GM12891 (cell line): ENCODE results near the gene SLC12A7.
"Not testable (repeated sequence)": the region's sequence is repeated elsewhere in the genome, so short reads cannot be mapped to it uniquely, and the experiment has no call there.

Experiments
- DNase-seq: peaks from one replicate; pipeline ENCODE4 v3.0.0; 2011; ENCODE audit warnings: low spot score; ENCODE audit not compliant: insufficient read length
- FAIRE-seq: peaks from 2 replicates; lab custom pipeline; 2011; peaks lifted over from hg19 to GRCh38; lab: Jason Lieb, UNC
- PAX5 ChIP-seq: IDR thresholded peaks from 2 replicates; pipeline ENCODE4 v1.6.1; 2011; ENCODE audit warnings: low read length, moderate library complexity, mild to moderate bottlenecking; ENCODE audit not compliant: insufficient read depth, severe bottlenecking
- POLR2A ChIP-seq: IDR thresholded peaks from 2 replicates; pipeline ENCODE4 v1.6.1; 2011; ENCODE audit warnings: low read depth, low read length, control low read depth
- POLR2AphosphoS5 ChIP-seq: IDR thresholded peaks from 2 replicates; pipeline ENCODE4 v1.6.1; 2011; ENCODE audit warnings: low read depth, low read length, control low read depth
- POU2F2 ChIP-seq: IDR thresholded peaks from 2 replicates; pipeline ENCODE4 v1.6.1; 2011; ENCODE audit warnings: low read depth, mild to moderate bottlenecking, control low read depth, low read length, moderate library complexity
- SPI1 ChIP-seq: IDR thresholded peaks from 2 replicates; pipeline ENCODE4 v1.6.1; 2011; ENCODE audit warnings: low read depth, low read length, control low read depth
- TAF1 ChIP-seq: IDR thresholded peaks from 2 replicates; pipeline ENCODE4 v1.6.1; 2011; ENCODE audit warnings: low read depth, low read length, control low read depth

SLC12A7 gene

DNA sequence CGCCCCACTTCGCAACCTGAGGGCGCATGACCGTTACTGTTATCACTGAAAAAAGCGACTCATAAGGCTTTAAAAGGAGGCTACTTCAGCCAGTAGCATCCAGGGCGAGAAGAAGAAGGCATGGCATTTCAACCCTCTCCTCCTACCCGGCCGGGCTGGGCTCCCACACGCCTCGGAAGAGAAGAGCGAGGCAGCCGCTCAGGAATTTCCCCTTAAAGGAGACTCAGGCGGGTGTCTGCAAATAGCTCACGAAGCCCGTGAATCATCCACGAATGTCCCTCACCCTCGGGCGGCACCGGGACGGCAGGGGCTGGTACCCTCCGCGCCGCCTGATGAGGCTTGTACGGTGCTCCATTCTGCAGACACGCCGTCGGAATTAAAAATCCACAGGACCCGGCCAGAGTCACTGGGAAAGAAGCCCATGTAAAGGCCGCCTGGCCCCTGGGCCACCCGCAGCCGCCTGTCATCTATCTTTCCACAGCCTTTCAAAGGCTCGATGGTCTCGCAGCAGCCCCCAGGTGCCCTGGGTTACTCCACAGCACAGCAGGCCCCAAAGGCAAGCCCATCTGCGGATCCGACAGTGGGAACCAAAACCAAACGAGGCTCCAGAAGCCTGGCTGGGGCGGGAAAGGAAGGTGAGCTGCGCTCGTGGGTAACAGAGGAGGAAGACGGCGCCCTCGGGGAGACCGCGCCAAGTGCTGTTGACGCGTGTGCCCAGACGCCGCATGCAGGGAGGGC lies 11.8 kb downstream of the SLC12A7 start:
- TF ChIP-seq SPI1 (no peak), PAX5 (no peak), TAF1 (no peak), POLR2A (no peak), POU2F2 (no peak), POLR2AphosphoS5 (no peak)
- DNase-seq = no peak
- FAIRE-seq = no peak

DNA sequence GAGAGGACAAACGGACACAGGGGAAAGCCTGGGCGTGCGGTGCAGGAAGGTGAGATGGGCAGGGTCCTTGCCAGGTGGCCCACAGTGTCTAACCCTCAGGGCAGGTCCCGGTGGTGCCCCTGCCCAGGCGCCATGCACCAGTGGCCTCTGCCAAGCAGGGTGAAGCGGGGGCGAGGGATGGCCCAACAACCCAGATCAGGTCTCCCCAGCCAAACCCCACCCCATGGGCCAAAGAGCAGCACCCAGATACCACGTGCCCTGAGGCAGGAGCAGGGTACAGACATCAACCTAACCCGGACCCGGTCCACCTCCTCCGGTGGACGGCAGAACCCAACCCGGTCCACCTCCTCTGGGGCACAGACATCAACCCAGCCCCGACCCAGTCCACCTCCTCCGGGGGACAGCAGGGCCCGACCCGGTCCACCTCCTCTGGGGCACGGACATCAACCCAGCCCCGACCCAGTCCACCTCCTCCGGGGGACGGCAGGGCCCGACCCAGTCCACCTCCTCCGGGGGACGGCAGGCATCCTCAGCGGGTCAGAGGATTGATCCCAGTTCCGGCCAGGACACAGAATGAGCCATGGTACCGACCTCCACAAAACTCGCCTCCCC lies 12.8 kb downstream of the SLC12A7 start:
- TF ChIP-seq SPI1 = no peak
- no peak for TF ChIP-seq POLR2AphosphoS5
- no peak for TF ChIP-seq POLR2A
- TF ChIP-seq POU2F2 = no peak
- TF ChIP-seq PAX5 = no peak
- no peak for TF ChIP-seq TAF1
- FAIRE-seq (no peak), DNase-seq (no peak)

DNA sequence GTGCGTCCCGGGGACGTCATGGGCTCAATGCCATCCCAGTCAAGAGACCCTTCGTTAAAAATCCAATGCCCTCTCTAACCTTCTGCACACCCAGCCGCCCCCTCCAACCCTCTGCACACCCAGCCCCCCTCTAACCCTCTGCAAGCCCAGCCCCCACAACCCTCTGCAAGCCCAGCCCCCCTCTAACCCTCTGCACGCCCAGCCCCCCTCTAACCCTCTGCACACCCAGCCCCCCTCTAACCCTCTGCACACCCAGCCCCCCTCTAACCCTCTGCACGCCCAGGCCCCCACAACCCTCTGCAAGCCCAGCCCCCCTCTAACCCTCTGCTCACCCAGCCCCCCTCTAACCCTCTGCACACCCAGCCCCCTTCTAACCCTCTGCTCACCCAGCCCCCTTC lies 13.9 kb downstream of the SLC12A7 start:
- not testable (repeated sequence) for DNase-seq, FAIRE-seq

DNA sequence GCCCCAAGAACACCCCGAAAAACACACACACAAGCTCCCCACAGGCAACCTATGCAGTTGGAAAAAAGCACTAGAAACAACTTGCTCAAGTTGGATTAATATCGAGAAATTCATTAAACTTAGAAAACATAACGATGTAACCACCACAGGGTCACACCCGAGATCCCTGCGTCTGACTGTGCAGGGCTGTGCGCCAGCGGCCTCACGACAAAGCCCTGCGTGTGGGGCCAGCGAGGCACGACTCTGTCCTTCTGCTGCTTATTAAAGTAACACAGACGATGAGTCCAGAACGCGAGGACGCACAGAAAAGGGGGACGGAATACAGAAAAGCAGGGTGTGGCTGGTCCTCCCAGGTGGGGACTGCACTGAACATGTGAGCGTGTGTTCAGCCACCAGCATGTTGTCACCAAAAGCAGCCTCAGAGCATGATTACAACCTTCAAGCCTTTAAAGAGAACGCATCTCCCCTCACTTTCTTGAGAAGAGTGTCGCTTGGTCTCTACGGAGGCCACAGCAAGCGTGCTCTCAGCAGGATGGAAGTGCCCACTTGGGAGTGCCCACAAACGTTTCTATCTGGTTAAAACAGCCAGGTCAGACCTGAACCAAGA lies 14.4 kb downstream of the SLC12A7 start:
- DNase-seq (no peak), FAIRE-seq (no peak)
- TF ChIP-seq PAX5 (no peak), SPI1 (no peak)

DNA sequence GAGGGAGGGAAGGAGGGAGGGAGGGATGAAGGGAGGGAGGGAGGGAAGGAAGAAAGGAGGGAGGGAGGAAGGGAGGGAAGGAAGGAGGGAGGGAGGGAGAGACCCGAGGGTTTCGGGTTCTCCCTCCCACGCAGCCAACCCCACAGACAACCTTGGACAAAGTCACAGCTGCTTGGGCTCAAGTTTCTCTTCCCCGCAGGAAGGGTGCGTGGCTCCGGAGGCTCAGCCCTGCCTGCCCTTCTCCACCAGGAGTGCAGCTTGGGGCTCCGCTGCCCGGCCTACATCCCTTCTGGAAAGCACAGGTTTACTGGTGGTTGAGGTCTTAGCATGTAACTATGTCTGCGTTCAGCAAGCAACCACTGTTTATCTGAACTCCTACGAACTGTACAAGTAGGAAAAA lies 15.0 kb downstream of the SLC12A7 start:
- no peak for FAIRE-seq
- no peak for DNase-seq
- TF ChIP-seq POU2F2 = no peak
- TF ChIP-seq POLR2AphosphoS5 = no peak
- TF ChIP-seq PAX5 = no peak
- no peak for TF ChIP-seq SPI1
- no peak for TF ChIP-seq TAF1
- TF ChIP-seq POLR2A = no peak

DNA sequence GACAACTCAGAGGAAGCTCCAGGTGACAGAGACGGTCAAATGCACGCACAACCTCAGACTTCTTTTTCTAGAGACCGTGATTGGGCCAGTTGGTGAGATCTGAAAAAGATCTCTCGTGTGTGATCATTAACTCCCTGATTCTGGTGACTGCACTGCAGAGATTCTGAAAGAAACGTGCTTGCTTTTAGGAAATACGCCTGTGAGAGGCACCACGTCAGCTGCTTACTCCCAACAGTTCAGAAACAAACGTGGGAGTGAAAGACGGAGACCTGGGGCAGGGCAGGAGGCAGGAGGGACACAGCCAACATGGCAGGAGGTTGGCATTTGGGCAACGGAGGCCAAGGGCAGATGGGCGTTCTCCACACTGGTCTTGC lies 15.9 kb downstream of the SLC12A7 start:
- TF ChIP-seq PAX5 (no peak), POU2F2 (no peak), POLR2AphosphoS5 (no peak), SPI1 (no peak), TAF1 (no peak), POLR2A (no peak)
- no peak for DNase-seq
- no peak for FAIRE-seq

DNA sequence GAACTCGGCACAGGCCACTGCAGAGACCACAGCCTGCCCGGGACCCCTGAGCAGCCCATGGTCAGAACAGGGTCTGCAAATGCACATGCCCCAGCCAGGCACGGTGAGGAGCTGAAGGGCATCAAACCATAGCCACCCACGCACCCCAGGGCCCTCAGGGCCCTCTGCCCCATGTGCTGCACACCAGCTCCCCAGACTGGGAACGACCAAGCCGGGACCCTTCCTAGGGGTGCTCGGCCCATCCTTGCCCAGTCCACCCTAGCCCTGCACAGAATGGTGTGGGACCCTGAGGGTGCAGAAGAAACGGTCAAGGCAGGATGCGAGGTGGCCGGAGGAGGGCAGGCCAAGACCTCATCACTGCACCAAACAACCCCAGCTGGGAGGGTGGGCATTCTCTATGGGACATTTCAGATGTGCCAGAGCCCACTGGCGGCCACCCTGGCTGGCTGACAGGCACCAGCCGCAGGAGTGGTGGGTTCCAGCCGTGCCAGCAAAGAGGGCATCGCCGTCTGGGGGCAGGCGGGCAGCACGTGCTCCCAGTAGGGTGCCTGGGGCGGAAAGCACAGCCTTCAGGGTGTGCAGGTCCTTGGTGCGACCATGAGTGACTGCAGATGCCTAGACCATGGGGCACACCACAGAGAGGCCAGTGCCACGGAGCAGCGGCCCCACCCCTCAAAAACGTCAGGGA lies 16.4 kb downstream of the SLC12A7 start:
- DNase-seq (no peak), FAIRE-seq (no peak)
- no peak for TF ChIP-seq PAX5
- no peak for TF ChIP-seq TAF1
- no peak for TF ChIP-seq SPI1
- no peak for TF ChIP-seq POLR2A
- TF ChIP-seq POLR2AphosphoS5 = no peak
- no peak for TF ChIP-seq POU2F2

DNA sequence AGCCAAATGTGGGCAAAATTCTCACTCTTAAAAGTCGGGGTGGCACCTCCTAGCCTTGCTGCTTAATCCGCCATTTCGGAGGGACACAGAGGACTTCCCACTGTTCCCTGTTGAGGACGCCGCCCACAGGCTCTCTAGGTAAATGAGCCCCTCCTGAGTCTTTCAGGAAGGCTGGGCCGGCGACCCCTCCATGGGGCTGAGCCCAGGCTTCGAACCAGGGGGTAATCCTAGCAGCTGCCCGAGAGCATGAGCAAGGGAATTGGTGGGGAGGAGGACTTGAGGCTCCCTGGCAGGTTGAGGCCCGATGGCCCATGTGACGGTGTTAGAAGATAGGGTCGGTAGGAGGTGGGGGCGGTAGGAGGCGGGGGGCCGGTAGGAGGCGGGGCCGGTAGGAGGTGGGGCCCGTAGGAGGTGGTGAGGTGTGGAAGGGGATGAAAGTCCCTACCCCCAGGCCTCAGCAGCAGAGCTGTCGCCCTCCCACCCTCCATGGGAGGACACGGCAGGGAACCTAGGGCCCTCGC lies 17.1 kb downstream of the SLC12A7 start:
- FAIRE-seq = no peak
- TF ChIP-seq SPI1 = no peak
- TF ChIP-seq PAX5 = no peak
- TF ChIP-seq TAF1 = no peak
- TF ChIP-seq POLR2A = no peak
- no peak for TF ChIP-seq POU2F2
- no peak for TF ChIP-seq POLR2AphosphoS5
- no peak for DNase-seq

DNA sequence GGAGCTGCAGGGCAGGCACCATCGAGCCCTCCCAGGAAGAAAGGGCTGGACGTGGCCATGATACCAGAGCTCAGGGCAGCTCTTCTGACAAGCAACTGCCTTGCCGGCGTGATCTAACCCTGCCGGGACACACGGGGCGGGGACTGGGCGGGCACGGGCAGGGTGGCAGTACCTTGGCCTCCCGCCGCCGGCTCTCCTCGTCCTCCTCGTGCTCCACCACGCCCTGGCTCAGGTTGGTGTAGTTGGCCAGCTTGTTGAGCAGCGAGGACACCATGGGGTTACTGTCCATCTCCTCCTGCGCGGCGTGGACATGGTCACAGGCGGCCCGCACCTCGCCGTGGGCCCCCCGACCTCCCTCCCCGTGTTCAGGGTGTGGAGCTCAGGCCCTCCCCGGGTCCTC lies 18.5 kb downstream of the SLC12A7 start:
- DNase-seq (no peak), FAIRE-seq (no peak)
- TF ChIP-seq POLR2A (no peak), SPI1 (no peak), PAX5 (no peak)

DNA sequence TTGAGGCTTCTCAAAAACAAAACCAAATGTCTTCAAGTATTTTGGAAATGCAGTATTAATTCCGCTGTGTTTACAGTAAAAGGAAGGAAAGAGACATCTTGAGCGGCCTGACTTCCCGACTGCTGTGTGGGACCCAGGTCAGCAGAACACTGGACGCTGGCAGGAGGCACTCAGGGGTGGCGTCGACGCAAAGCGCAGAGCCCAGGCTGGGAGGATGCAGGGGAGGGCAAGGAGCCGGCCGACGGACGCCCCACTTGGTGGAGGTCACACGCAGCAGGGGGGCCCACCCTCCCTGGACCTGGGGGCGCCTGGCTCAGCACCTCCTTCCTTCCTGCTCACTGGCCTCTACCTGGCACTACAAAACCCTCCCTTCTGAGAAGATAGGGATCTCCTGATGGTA lies 19.7 kb downstream of the SLC12A7 start:
- no peak for TF ChIP-seq POU2F2
- TF ChIP-seq POLR2AphosphoS5 = no peak
- no peak for TF ChIP-seq TAF1
- DNase-seq = no peak
- FAIRE-seq = no peak
